HepG2 (cell line): ENCODE measurements around the gene NUTM2D. TPM values are rescaled to one million over a fixed set of nuclear protein-coding genes. Genes with fewer than 3 reads are reported as not detected.
"Not testable (repeated sequence)": the region's sequence is repeated elsewhere in the genome, so short reads cannot be mapped to it uniquely, and the experiment has no call there.

Experiments
- ATAC-seq: fragments of 200-7000 bp; cut with Tn5 transposase; 3 replicates; pipeline ENCODE4 v1.9.1; 2020; ENCODE audit warnings: mild to moderate bottlenecking, moderate library complexity
- BruUV-seq: library from RNA; stranded (reverse); fragments of 400-500 nt; replicated peaks from 2 replicates; lab custom pipeline; 2021; lab: Mats Ljungman, UMichigan
- CTCF ChIA-PET: fragments of 300-600 bp; formaldehyde crosslinking; extraction: SDS; loops from one replicate; lab custom pipeline; 2021; ENCODE audit warnings: low total read pairs, inconsistent platforms, low intra/inter-chr PET ratio; lab: Yijun Ruan, JAX
- POLR2A ChIA-PET: fragments of 350-600 bp; sonication (Branson Sonifier 250); formaldehyde crosslinking; loops from one replicate; lab custom pipeline; 2020; ENCODE audit warnings: antibody characterized with exemption, inconsistent platforms; lab: Yijun Ruan, JAX
- DNase-seq: peaks from one replicate; pipeline ENCODE4 v3.0.0-alpha.2; 2015; ENCODE audit warnings: low spot score
- FAIRE-seq: peaks from 3 replicates; lab custom pipeline; 2011; peaks lifted over from hg19 to GRCh38; lab: Jason Lieb, UNC
- H2AFZ ChIP-seq: one replicate; pipeline ENCODE4 v1.6.1; 2011; ENCODE audit warnings: low read length, inconsistent platforms
- H3K27ac ChIP-seq: fragments of 300-600 bp; 3 replicates; pipeline ENCODE4 v1.8.0; 2011; ENCODE audit warnings: mixed run types, mild to moderate bottlenecking, mixed read lengths, low read length, inconsistent platforms; ENCODE audit not compliant: insufficient read depth; ENCODE audit errors: extremely low read length
- H3K27me3 ChIP-seq, 2 experiments: fragments of 200-600 bp in 1 of 2; 2 replicates in 1 of 2; 3 replicates in 1 of 2; pipeline versions ENCODE4 v1.6.0 to v1.8.0; 2011; ENCODE audit warnings: low read length in 2 of 2, mild to moderate bottlenecking in 2 of 2, moderate library complexity in 2 of 2, inconsistent platforms in 1 of 2; ENCODE audit not compliant: insufficient read depth in 2 of 2, control insufficient read depth in 1 of 2
- H3K36me3 ChIP-seq, 2 experiments: fragments of 200-600 bp in 1 of 2; replicated peaks in 1 of 2; 2 replicates in 1 of 2; 3 replicates in 1 of 2; pipeline versions ENCODE4 v1.5.1 to v1.8.0; 2011; ENCODE audit warnings: low read length in 2 of 2, inconsistent platforms in 1 of 2; ENCODE audit not compliant: insufficient read depth in 2 of 2, control insufficient read depth in 1 of 2
- H3K4me1 ChIP-seq: 2 replicates; pipeline ENCODE4 v1.5.1; 2012; ENCODE audit warnings: low read length, inconsistent platforms; ENCODE audit not compliant: insufficient read depth
- H3K4me2 ChIP-seq: 2 replicates; pipeline ENCODE4 v1.6.0; 2011; ENCODE audit warnings: low read depth, low read length, inconsistent platforms
- H3K4me3 ChIP-seq, 3 experiments: fragments of 200-600 bp in 1 of 3; sonication (generic), shearing (Covaris generic) in 1 of 3; replicated peaks in 1 of 3; 2 replicates each; pipeline ENCODE4 v1.5.1; 2011 to 2016; ENCODE audit warnings: low read length in 3 of 3, inconsistent platforms in 2 of 3, low read depth in 2 of 3, mild to moderate bottlenecking in 2 of 3, control low read depth in 1 of 3, mixed read lengths in 1 of 3; ENCODE audit not compliant: insufficient read depth in 1 of 3
- H3K79me2 ChIP-seq: one replicate; pipeline ENCODE4 v1.6.1; 2011; ENCODE audit warnings: low read length, inconsistent platforms; ENCODE audit not compliant: insufficient read depth
- H3K9ac ChIP-seq: 2 replicates; pipeline ENCODE4 v1.6.0; 2011; ENCODE audit warnings: mild to moderate bottlenecking, low read depth, low read length, inconsistent platforms; ENCODE audit not compliant: insufficient read depth
- H3K9me3 ChIP-seq: 2 replicates; pipeline ENCODE4 v1.5.1; 2012; ENCODE audit warnings: mild to moderate bottlenecking, low read length
- H4K20me1 ChIP-seq: 2 replicates; pipeline ENCODE4 v1.6.0; 2011; ENCODE audit warnings: inconsistent platforms, mild to moderate bottlenecking, low read length, moderate library complexity; ENCODE audit not compliant: insufficient read depth
- WGBS: methylation state at CpG from one replicate; pipeline ENCODE4 v1.1.6; 2017; ENCODE audit warnings: low lambda C conversion rate; 5-methylcytosine and 5-hydroxymethylcytosine counted together
- in situ Hi-C: cut with HindIII; loops from 2 replicates; pipeline ENCODE4 v1.10.0; 2017; ENCODE audit warnings: low pct_unique_long_range_greater_than_20kb; ENCODE audit not compliant: extremely low pct_ligation_motif_present
- intact Hi-C: fragments of 100-400 bp; cut with micrococcal nuclease; formaldehyde crosslinking; loops from one replicate; pipeline ENCODE4 v1.10.0; 2022; ENCODE audit not compliant: unreplicated experiment
- polyA plus RNA-seq, 8 experiments: library from polyadenylated mRNA; depleted of rRNA in 3 of 8; stranded (reverse) in 7 of 8; unstranded in 1 of 8; fragments of >200 nt; fragmentation: Illumina TruSeq in 4 of 8; extraction: Trizol in 4 of 8; gene quantifications; 2 replicates each; pipeline versions ENCODE4 v1.2.1 to v1.2.3, GENCODE V29; 2011 to 2016; ENCODE audit warnings: low read depth in 4 of 8, missing spikeins in 1 of 8, mixed read lengths in 1 of 8; ENCODE audit not compliant: insufficient read depth in 1 of 8
- small RNA-seq, 3 experiments: library from RNA; depleted of rRNA; stranded (forward); fragments of <200 nt; gene quantifications; one replicate each; pipeline ENCODE3, GENCODE V24; 2012; ENCODE audit warnings: low read depth in 2 of 3, low replicate concordance in 1 of 3; ENCODE audit not compliant: insufficient read length in 3 of 3, insufficient read depth in 2 of 3
- total RNA-seq, 5 experiments: library from RNA; depleted of rRNA; stranded (reverse); fragments of >200 nt; fragmentation: Illumina TruSeq; extraction: Trizol; gene quantifications; 2 replicates each; pipeline ENCODE4 v1.2.3, GENCODE V29; 2016; ENCODE audit warnings: low read depth in 1 of 5

NUTM2D gene
- total and polyA plus RNA-seq, 2 of the 13 experiments (the other 11 are each of a cell fraction or from before 2014, with no cell fraction given) = 2.1 to 3.3 TPM

DNA sequence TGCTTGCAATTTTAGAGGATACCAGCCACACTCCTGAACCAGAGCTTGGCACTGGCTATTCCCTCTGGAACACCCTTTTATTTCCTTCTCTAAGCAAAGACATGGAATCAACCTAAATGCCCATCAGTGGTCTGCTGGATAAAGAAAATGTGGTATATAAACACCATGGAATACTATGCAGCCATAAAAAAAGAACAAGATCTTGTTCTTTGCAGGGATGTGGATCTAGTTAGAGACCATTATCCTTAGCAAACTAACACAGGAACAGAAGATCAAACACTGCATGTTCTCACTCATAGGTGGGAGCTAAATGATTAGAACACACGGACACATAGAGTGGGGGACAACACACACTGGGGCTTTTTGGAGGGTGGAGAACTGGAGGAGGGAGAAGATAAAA lies 56.4 kb downstream of the NUTM2D start:
- H3K9me3 ChIP-seq, FAIRE-seq, H3K79me2 ChIP-seq, CTCF ChIA-PET, H3K27me3 ChIP-seq, POLR2A ChIA-PET, BruUV-seq, H3K4me1 ChIP-seq, H3K36me3 ChIP-seq, H3K9ac ChIP-seq, H4K20me1 ChIP-seq, H3K4me2 ChIP-seq, in situ Hi-C loops, H3K27ac ChIP-seq, DNase-seq, H2AFZ ChIP-seq, intact Hi-C loops, H3K4me3 ChIP-seq, ATAC-seq: not testable (repeated sequence)
- 36% methylated on average over 1 of the region's 1 CpG for WGBS

Small RNA genes within 50 kb of the gene (small RNA-seq; reads per million reads assigned to genes)
- 0 reads per million in 3 experiments for gene AL355334.1

Other genes with a start within 250 kb of the NUTM2D start
- 0.31 and 0.34 TPM in 2 replicates for gene NUTM2A, start 132.3 kb upstream of the NUTM2D start, total RNA-seq (2016; rRNA removed; fragmentation: Illumina TruSeq; extraction: Trizol)
- 0.05 and 0.20 TPM in 2 replicates for gene NUTM2A, start 132.3 kb upstream of the NUTM2D start, polyA plus RNA-seq (2011; rRNA removed)
- 28.0 and 53.7 TPM in 2 replicates for gene MINPP1, start 147.1 kb downstream of the NUTM2D start, total RNA-seq (2016; rRNA removed; fragmentation: Illumina TruSeq; extraction: Trizol)
- 18.4 and 19.2 TPM in 2 replicates for gene MINPP1, start 147.1 kb downstream of the NUTM2D start, polyA plus RNA-seq (2011; rRNA removed)